Type B pancreatic cell (in vitro differentiated cells): Measurements from ENCODE around the gene KIF1B. TPM values are rescaled to one million over a fixed set of nuclear protein-coding genes. Genes with fewer than 3 reads are reported as not detected.

ENCODE experiments used
- DNase-seq: peaks from one replicate; pipeline ENCODE4 v3.0.0; 2021; ENCODE audit warnings: mixed read lengths; ENCODE audit not compliant: unreplicated experiment; ENCODE audit errors: extremely low spot score
- H3K27ac Mint-ChIP-seq: 2 replicates; pipeline ENCODE4 v1.8.0; 2021; ENCODE audit warnings: mild to moderate bottlenecking, mixed read lengths
- H3K27me3 Mint-ChIP-seq: 2 replicates; pipeline ENCODE4 v1.8.0; 2021; ENCODE audit warnings: mixed read lengths
- H3K36me3 Mint-ChIP-seq: 2 replicates; pipeline ENCODE4 v1.8.0; 2021; ENCODE audit warnings: mixed read lengths
- H3K4me1 Mint-ChIP-seq: one replicate; pipeline ENCODE4 v1.8.0; 2021; ENCODE audit warnings: mixed read lengths; ENCODE audit not compliant: unreplicated experiment
- H3K4me3 Mint-ChIP-seq: 2 replicates; pipeline ENCODE4 v1.8.0; 2021; ENCODE audit warnings: mild to moderate bottlenecking, mixed read lengths
- H3K9me3 Mint-ChIP-seq: 2 replicates; pipeline ENCODE4 v1.8.0; 2021; ENCODE audit warnings: mixed read lengths
- total RNA-seq: library from RNA; stranded (reverse); gene quantifications from 2 replicates; pipeline ENCODE4 v1.2.1, GENCODE V29; 2021; ENCODE audit warnings: low replicate concordance
- TF ChIP-seq, protein P1 (sequence below): fragments of 200-600 bp; sonication (generic); conservative IDR thresholded peaks from 2 replicates; pipeline ENCODE4 v1.5.0; 2021; ENCODE audit warnings: antibody characterized with exemption, mild to moderate bottlenecking

KIF1B gene
- total RNA-seq, 1 donor from 2014 or later = 64.3 TPM

DNA sequence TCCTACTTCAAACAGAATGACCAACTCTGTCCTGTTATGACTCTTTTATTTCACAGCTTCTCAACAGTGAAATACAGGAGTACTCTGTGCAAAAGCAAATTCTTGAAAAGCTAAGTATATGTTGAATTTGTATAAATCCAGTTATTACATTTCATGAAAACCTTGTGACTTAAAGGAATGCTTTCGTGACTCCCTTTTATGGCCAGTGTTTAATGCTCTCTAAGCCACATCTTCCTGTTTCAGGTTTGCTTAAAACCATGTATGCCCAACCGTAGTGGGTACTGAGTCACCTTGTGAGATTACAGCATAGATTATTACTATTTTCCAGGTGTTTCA, 40.2 kb upstream of the KIF1B start:
- TF ChIP-seq, protein P1, sequence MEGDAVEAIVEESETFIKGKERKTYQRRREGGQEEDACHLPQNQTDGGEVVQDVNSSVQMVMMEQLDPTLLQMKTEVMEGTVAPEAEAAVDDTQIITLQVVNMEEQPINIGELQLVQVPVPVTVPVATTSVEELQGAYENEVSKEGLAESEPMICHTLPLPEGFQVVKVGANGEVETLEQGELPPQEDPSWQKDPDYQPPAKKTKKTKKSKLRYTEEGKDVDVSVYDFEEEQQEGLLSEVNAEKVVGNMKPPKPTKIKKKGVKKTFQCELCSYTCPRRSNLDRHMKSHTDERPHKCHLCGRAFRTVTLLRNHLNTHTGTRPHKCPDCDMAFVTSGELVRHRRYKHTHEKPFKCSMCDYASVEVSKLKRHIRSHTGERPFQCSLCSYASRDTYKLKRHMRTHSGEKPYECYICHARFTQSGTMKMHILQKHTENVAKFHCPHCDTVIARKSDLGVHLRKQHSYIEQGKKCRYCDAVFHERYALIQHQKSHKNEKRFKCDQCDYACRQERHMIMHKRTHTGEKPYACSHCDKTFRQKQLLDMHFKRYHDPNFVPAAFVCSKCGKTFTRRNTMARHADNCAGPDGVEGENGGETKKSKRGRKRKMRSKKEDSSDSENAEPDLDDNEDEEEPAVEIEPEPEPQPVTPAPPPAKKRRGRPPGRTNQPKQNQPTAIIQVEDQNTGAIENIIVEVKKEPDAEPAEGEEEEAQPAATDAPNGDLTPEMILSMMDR = no peak
- Mint-ChIP-seq H3K9me3 (no peaks in the 10 kb centered on the region), H3K27ac (no peak overlapping the region), H3K4me1 (peaks cover 6% of the 10 kb centered on the region), H3K27me3 (no peaks in the 10 kb centered on the region), H3K4me3 (no peak overlapping the region), H3K36me3 (peaks cover 36% of the 10 kb centered on the region)
- DNase-seq = no peak

DNA sequence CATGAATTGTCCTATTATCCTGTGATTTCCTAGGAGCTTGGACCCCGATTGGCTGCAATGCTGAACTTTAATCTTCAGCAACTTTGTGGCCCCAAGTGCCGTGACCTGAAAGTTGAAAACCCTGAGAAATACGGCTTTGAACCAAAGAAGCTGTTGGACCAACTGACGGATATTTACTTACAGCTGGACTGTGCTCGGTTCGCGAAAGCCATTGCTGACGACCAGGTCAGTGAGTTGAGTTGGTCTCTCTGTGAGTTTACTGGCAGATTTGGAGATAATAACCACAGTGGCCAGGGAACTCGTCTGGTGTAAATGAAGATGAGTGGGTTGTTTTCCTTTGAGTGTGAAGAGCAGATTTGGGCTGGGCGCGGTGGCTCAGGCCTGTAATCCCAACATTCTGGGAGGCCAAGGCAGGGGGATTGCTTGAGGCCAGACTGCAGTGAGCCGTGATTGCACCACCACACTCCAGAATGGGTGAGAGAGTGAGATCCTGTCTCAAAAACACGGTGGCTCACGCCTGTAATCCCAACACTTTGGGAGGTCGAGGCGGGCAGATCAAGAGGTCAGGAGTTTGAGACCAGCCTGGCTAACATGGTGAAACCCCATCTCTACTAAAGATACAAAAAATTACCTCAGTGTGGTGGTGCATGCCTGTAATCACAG, 39.1 kb upstream of the KIF1B start:
- H3K4me3 Mint-ChIP-seq = no peak overlapping the region
- no peaks in the 10 kb centered on the region for H3K27me3 Mint-ChIP-seq
- no peak overlapping the region for H3K27ac Mint-ChIP-seq
- H3K9me3 Mint-ChIP-seq = no peaks in the 10 kb centered on the region
- TF ChIP-seq, protein P1 = no peak
- DNase-seq = no peak
- peaks cover 38% of the 10 kb centered on the region for H3K36me3 Mint-ChIP-seq
- peaks cover 6% of the 10 kb centered on the region for H3K4me1 Mint-ChIP-seq

DNA sequence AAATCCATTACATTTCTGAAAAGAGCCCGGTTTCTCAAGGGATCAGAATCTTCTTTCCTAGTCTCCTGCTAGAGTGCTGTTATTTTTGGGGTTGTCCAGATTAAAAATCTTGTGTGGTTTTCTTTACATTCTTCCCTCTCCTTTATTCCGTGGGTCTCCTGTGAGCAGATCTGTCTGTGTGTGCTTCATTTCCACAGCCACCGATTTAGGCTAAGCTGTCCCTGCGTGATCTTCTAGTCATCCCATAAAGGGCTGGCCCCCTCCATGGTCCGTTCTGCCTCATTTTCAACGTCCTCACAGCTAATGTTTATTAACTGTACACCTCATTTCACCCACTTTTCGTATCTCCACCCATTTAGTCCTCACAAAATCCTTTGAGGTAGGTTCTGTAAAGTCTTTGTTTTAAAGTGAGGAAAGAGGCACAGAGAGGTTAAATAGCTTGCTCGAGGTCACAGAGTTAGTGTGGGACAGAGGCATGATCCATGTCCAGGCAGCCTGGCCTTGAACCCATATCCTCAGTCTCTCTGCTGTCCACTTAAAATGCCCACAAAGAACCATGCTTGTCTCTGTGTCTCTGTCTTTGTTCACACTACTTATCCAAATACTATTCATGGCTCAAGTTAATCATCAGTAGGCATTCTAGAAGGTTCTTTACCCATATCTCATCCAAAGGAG, 38.2 kb upstream of the KIF1B start:
- H3K27ac Mint-ChIP-seq = no peak overlapping the region

DNA sequence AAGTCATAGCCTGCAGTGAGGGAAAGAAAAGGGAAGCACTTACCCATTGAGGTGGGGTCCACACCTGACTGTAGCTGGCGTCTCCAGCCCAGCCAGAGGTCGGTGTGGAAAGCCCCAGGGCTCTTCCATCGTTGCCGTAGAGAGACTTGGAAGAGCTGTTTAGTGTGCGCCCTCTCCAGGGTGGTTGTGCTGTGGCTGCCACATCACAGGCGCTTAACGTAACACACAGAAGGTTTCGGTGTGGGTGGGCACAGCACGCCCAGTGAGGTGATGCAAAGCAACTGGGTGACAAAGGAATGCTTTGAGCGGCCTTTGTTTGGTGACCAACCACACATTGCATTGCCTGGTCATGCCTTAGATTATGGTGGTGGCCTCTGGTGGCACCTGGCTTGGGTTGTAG, 36.8 kb upstream of the KIF1B start:
- H3K27ac Mint-ChIP-seq = no peak overlapping the region

More for the DNA sequence above, 38.2 kb upstream of the KIF1B start:
- DNase-seq = no peak
- H3K4me3 Mint-ChIP-seq = no peak overlapping the region
- TF ChIP-seq, protein P1 = no peak
- H3K27me3 Mint-ChIP-seq = no peaks in the 10 kb centered on the region
- H3K9me3 Mint-ChIP-seq = no peaks in the 10 kb centered on the region
- H3K4me1 Mint-ChIP-seq = peaks cover 6% of the 10 kb centered on the region
- peaks cover 42% of the 10 kb centered on the region for H3K36me3 Mint-ChIP-seq

DNA sequence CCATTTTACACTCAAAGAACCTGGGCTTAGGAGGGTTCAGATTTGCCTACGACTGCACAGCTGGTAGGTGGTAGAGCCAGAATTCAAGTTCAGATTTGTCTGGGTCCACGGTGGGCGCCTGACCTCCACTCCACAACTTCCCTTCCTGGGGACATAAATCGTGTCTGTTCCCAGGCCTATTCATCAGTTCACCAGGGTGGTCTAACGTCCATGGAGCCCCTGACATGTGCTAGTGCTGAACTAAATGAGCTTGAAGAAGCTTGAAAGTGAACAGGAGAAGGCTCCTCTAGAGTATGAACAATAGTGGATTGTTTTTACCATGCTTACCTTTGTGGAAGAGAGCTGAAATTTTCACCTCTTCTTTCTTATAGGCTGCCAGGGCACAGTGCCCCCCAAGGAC, 32.5 kb upstream of the KIF1B start:
- no peak overlapping the region for H3K4me3 Mint-ChIP-seq

More for the DNA sequence above, 36.8 kb upstream of the KIF1B start:
- no peak for DNase-seq
- Mint-ChIP-seq H3K4me1 (peaks cover 8% of the 10 kb centered on the region), H3K4me3 (no peak overlapping the region), H3K27me3 (no peaks in the 10 kb centered on the region), H3K36me3 (peaks cover 42% of the 10 kb centered on the region), H3K9me3 (no peaks in the 10 kb centered on the region)
- TF ChIP-seq, protein P1 = no peak

More for the DNA sequence above, 32.5 kb upstream of the KIF1B start:
- Mint-ChIP-seq H3K27me3 (no peaks in the 10 kb centered on the region), H3K9me3 (no peaks in the 10 kb centered on the region), H3K27ac (no peak overlapping the region), H3K36me3 (peaks cover 49% of the 10 kb centered on the region), H3K4me1 (peaks cover 21% of the 10 kb centered on the region)
- TF ChIP-seq, protein P1 = no peak
- no peak for DNase-seq
